Measurements from ENCODE around the gene ENKD1. TPM values are rescaled to one million over a fixed set of nuclear protein-coding genes. Genes with fewer than 3 reads are reported as not detected.
"Not testable (repeated sequence)": the region's sequence is repeated elsewhere in the genome, so short reads cannot be mapped to it uniquely, and the experiment has no call there.

Gene ENKD1
- 10 to 100 TPM; 20.4 to 31.1 (median 24.8) TPM for polyA plus RNA-seq (ENCODE audit: insufficient read length in 4 of 4)

GRCh38 chr16:67666559-67667452, at the start of gene ENKD1, which contains the start of gene C16orf86:
Gene ENKD1 (minus strand): TSS chr16:67666750. CDS start chr16:67666442, 308 bp downstream.
Gene C16orf86 (plus strand): TSS chr16:67666814. CDS start chr16:67666971, 157 bp downstream.
- peak; percentile 61 to 74 (median 66) for DNase-seq (ENCODE audit: low read depth in 4 of 4, low spot score in 3 of 4)

GRCh38 chr16:67716097-67716496, 49.5 kb upstream of the ENKD1 start:
- no peak for DNase-seq (ENCODE audit: low read depth in 4 of 4, low spot score in 3 of 4)

- DNase-seq (ENCODE audit: low read depth in 4 of 4, low spot score in 3 of 4), result no peak
Observed at GRCh38 chr16:67714522-67714921, 48.0 kb upstream of the ENKD1 start.

GRCh38 chr16:67713647-67714273, 47.2 kb upstream of the ENKD1 start:
- DNase-seq (ENCODE audit: low read depth in 4 of 4, low spot score in 3 of 4), result no peak

GRCh38 chr16:67710607-67711006, 44.1 kb upstream of the ENKD1 start:
- no peak for DNase-seq (ENCODE audit: low read depth in 4 of 4, low spot score in 3 of 4)

- no peak for DNase-seq (ENCODE audit: low read depth in 4 of 4, low spot score in 3 of 4)
Observed at GRCh38 chr16:67709050-67709449, 42.5 kb upstream of the ENKD1 start.

- DNase-seq (ENCODE audit: low read depth in 4 of 4, low spot score in 3 of 4), result no peak
Observed at GRCh38 chr16:67708368-67708771, 41.8 kb upstream of the ENKD1 start.

GRCh38 chr16:67707790-67708189, 41.2 kb upstream of the ENKD1 start:
- no peak for DNase-seq (ENCODE audit: low read depth in 4 of 4, low spot score in 3 of 4)

- no peak for DNase-seq (ENCODE audit: low read depth in 4 of 4, low spot score in 3 of 4)
Observed at GRCh38 chr16:67707210-67707609, 40.7 kb upstream of the ENKD1 start.

GRCh38 chr16:67704110-67704509, 37.6 kb upstream of the ENKD1 start:
- DNase-seq (ENCODE audit: low read depth in 4 of 4, low spot score in 3 of 4), result no peak

- no peak for DNase-seq (ENCODE audit: low read depth in 4 of 4, low spot score in 3 of 4)
Observed at GRCh38 chr16:67703626-67704025, 37.1 kb upstream of the ENKD1 start.

GRCh38 chr16:67702130-67702529, 35.6 kb upstream of the ENKD1 start:
- no peak for DNase-seq (ENCODE audit: low read depth in 4 of 4, low spot score in 3 of 4)

- DNase-seq (ENCODE audit: low read depth in 4 of 4, low spot score in 3 of 4), result no peak
Observed at GRCh38 chr16:67701420-67701819, 34.9 kb upstream of the ENKD1 start.

GRCh38 chr16:67699265-67699664, 32.7 kb upstream of the ENKD1 start:
- no peak for DNase-seq (ENCODE audit: low read depth in 4 of 4, low spot score in 3 of 4)

GRCh38 chr16:67697422-67698185, 31.1 kb upstream of the ENKD1 start:
- no peak for DNase-seq (ENCODE audit: low read depth in 4 of 4, low spot score in 3 of 4)

- no peak for DNase-seq (ENCODE audit: low read depth in 4 of 4, low spot score in 3 of 4)
Observed at GRCh38 chr16:67694611-67695010, 28.1 kb upstream of the ENKD1 start.

- not testable (repeated sequence) for DNase-seq (ENCODE audit: low read depth in 4 of 4, low spot score in 3 of 4)
Observed at GRCh38 chr16:67693517-67694285, 27.2 kb upstream of the ENKD1 start.

- no peak for DNase-seq (ENCODE audit: low read depth in 4 of 4, low spot score in 3 of 4)
Observed at GRCh38 chr16:67685388-67686112, 19.0 kb upstream of the ENKD1 start.

GRCh38 chr16:67683767-67684166, 17.2 kb upstream of the ENKD1 start:
- DNase-seq (ENCODE audit: low read depth in 4 of 4, low spot score in 3 of 4), result no peak

All from right renal pelvis (tissue), 4 donors.